ELF-1 (cell line): ENCODE results near the gene VPS13A.
"Not testable (repeated sequence)": the region's sequence is repeated elsewhere in the genome, so short reads cannot be mapped to it uniquely, and the experiment has no call there.

Experiments
- DNase-seq: peaks from one replicate; pipeline ENCODE4 v3.0.0-alpha.2; 2016; ENCODE audit warnings: low read depth, low spot score

The VPS13A gene

GRCh38 chr9:77423841-77424240 is 246.5 kb downstream of the VPS13A start:
- no peak for DNase-seq

- DNase-seq = no peak
These were observed 247.7 kb downstream of the VPS13A start for GRCh38 chr9:77424993-77425392.

- no peak for DNase-seq
These were observed 249.4 kb downstream of the VPS13A start for GRCh38 chr9:77426712-77427111.

GRCh38 chr9:77427256-77427927 is 250.1 kb downstream of the VPS13A start:
- no peak for DNase-seq

GRCh38 chr9:77429928-77430327 is 252.6 kb downstream of the VPS13A start:
- DNase-seq = no peak

GRCh38 chr9:77432053-77432452 is 254.7 kb downstream of the VPS13A start:
- DNase-seq = no peak

GRCh38 chr9:77433675-77434445 is 256.5 kb downstream of the VPS13A start:
- peak; percentile 63 for DNase-seq

GRCh38 chr9:77435277-77435676 is 257.9 kb downstream of the VPS13A start:
- DNase-seq = no peak

- no peak for DNase-seq
These were observed 258.4 kb downstream of the VPS13A start for GRCh38 chr9:77435688-77436087.

- no peak for DNase-seq
These were observed 261.3 kb downstream of the VPS13A start for GRCh38 chr9:77438653-77439052.

- DNase-seq = peak; percentile 43
These were observed 262.7 kb downstream of the VPS13A start for GRCh38 chr9:77440057-77440456.

- not testable (repeated sequence) for DNase-seq
These were observed 263.8 kb downstream of the VPS13A start for GRCh38 chr9:77441124-77441523.

- DNase-seq = no peak
These were observed 265.1 kb downstream of the VPS13A start for GRCh38 chr9:77442436-77442835.

GRCh38 chr9:77447646-77448045 is 270.3 kb downstream of the VPS13A start:
- no peak for DNase-seq

- DNase-seq = no peak
These were observed 272.1 kb downstream of the VPS13A start for GRCh38 chr9:77449240-77450084.

- no peak for DNase-seq
These were observed 272.7 kb downstream of the VPS13A start for GRCh38 chr9:77450085-77450475.

GRCh38 chr9:77451507-77451906 is 274.2 kb downstream of the VPS13A start:
- no peak for DNase-seq

- no peak for DNase-seq
These were observed 276.7 kb downstream of the VPS13A start for GRCh38 chr9:77453825-77454647.

GRCh38 chr9:77454663-77455062 is 277.3 kb downstream of the VPS13A start:
- no peak for DNase-seq

- peak; percentile 41 for DNase-seq
These were observed 278.1 kb downstream of the VPS13A start for GRCh38 chr9:77455312-77455927.
